ENCODE results near the gene CDH4.
"Not testable (repeated sequence)": the region's sequence is repeated elsewhere in the genome, so short reads cannot be mapped to it uniquely, and the experiment has no call there.

CDH4 gene

GRCh38 chr20:61424011-61424627 is 172.1 kb downstream of the CDH4 start:
- no peak for DNase-seq

DNA sequence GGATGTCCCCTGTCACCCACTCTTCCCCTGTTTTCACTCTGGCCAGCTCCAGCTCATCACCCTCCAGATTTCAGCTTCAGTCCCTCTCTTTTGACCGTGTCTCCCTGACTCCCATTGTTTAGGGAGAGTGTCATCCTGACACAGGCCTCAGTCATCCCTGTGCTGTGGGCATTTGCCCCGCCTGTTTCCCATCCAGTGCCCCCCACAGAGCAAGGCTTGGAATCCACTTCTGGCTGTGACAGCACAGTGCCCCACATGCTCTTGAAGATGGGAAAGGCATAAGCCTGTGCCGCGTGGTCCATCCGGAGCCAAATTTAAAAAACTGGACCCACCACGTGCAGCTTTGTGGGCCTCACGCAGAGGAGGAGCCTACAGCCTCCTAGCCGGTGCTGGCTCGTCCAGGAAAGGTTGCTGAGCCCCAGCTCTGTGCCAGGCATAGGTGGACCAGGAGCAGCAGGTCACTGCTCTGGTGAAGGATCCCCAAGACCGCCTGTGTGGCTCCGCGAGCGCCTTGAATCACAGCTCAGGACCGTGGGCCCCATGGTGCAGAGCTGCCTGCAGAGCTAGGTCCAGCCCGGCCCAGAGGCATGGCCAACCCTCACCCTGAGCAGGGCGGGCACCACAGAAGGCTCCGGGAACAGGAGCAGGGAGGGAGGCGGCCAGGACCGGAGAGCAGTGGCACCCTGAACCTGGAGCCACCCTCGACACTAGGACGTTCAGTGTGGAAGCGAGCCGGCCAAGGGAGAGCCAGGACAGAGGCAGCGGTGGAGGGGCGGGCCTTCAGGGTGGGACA is 172.8 kb downstream of the CDH4 start:
- DNase-seq, result no peak

- DNase-seq, result not testable (repeated sequence)
Observed at GRCh38 chr20:61425541-61425991, 173.5 kb downstream of the CDH4 start.

- no peak for DNase-seq
Observed at GRCh38 chr20:61426352-61426751, 174.3 kb downstream of the CDH4 start.

DNA sequence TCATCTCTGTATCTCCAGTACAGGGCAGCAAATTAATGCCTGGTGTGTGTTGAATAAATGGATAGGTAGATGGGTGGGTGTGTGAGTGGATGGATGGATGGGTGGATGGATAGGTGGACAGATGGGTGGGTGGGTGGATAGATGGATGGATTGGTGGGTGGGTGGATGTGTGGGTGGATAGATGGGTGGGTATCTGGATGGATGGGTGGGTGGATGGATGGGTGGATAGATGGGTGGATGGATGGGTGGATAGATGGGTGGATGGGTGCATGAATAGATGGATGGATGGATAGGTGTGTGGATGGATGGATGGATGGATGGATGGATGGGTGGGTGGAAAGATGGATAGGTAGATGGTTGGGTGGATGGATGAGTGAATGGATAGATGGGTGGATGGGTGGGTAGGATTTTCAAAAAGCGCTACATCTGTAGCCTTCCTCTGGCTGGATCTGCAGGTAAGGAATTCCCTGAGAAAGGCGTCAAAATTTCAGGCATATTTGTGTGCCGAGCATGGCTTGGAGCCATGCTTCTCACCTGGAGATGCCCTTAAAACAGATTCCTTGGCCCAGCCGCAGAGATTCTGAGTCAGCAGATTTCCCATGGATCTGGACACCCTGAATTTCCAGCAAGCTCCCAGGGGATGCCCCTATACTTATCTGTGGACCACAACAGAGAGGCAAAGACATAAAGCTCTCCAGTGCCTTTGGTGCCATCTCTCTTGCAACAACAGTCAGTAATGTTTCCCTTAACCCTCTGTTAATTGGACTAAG is 177.6 kb downstream of the CDH4 start:
- DNase-seq, result no peak

GRCh38 chr20:61430228-61430624 is 178.2 kb downstream of the CDH4 start:
- DNase-seq, result no peak

DNA sequence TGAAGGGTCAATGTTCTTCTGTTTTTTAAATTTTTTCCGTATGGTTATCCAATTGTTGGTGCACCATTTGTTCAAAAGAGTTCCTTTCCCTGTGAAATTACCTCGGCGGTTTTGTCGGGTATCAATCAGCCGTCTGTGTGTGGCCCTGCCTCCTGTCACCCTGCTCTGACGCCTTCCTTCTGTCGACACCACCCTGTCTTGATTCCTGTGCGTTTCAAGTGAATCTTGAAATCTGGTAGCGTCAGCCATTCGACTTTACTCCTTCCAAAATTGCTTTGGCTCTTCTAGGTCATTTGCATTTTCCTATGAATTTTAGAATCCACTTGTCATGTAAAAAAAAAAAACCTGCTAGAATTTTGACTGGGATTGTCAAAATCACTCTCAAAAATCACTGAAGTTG is 181.1 kb downstream of the CDH4 start:
- DNase-seq, result no peak

DNA sequence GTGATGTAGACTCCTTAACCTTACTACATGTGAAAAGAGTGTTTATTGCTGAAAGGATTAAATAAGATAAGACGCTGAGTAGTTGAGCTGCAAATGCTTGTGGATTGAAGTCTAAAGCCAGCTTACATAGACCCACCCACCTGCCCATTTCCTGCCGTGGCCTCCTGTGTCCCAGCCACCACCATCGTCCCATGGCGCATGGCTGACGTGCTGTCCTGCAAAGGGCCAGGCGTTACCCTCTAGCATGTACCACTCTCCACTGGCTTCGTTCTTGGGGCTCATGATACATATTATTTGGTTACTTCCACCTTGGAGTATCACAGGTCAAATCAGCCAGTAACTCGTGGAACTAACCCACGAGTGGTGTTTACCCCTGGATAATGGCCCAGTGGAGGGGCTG is 181.8 kb downstream of the CDH4 start:
- no peak for DNase-seq

GRCh38 chr20:61434341-61434781 is 182.3 kb downstream of the CDH4 start:
- no peak for DNase-seq

GRCh38 chr20:61435184-61435822 is 183.2 kb downstream of the CDH4 start:
- no peak for DNase-seq

DNA sequence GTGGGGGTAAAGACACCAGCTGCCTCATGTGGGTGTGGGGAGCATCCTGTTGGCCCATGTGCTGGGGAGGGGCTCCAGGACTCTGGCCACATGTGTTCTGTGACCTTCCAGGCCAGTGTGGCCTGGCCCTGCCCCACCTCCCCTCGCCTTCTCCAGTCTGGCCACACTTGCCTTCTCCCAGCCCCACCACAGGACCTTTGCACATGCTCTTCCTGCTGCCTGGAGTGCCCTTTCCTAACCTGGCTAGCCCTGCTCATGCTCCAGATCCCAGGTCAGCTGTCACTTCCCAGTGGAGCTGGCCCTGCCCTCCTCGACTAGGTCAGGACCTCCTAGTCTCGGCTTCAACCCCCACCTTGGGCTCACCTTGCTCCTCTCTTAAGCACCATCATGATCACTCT is 183.8 kb downstream of the CDH4 start:
- no peak for DNase-seq

DNA sequence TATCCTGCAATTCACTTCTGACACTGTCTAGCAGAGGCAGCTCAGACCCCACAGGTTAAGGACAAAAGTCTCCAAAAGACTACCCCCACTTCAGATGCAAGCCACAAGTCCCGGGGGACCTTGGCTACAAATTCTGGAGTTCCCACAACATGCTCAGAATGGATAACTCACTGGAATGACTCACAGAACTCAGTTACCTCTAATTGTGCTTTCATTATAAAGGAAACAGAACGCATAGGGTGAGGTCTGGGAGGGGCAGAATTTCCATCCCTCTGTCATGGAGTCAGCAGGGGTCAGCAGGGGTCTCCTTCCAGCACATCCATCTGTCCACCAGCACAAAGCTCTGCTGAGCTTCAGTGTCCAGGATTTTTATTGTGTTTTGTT is 184.2 kb downstream of the CDH4 start:
- no peak for DNase-seq

- DNase-seq, result no peak
Observed at GRCh38 chr20:61436667-61437279, 184.7 kb downstream of the CDH4 start.

DNA sequence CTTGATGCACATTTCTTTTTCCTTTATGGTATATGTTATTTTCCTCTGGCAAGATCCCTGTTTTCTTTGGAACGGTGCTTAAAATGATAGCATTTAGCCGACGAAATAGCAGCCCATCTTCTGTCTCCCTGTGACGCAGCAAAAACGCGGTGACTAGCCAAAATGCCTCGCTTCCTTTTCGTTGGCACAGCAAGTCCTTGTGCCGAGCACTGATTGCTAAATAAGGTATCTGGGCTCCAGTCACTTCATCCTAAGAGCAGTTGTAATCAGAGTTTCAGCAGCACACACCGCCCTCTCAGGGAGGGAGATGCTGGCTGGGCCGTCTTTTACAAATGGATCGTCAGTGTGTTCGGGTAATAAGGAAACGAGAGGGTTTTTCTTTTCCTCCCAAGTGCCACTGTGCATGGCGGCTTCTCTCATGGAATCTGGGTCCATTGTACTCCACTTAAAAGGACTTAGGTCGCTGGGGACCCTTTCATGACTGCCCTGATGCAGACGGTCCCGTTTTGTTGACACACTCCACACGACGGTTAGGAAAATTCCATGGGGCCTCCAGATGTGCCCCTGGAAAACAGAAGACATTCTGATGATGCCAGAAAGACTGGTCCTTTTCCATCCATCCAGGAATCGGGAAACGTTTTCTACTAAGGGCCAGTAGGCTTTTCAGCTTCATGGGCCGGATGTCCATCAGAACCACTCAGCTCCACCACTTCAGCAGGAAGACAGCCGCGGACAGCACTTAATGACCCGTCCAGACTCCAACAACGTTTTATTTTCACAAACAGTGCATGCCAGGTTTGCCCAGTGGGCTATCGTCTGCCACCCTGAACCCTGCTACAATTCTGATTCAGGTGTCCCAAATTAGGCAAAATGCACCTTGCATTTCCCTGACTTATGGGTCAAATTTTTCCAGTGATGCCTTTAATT is 185.5 kb downstream of the CDH4 start:
- no peak for DNase-seq

- DNase-seq, result no peak
Observed at GRCh38 chr20:61438285-61438684, 186.2 kb downstream of the CDH4 start.

DNA sequence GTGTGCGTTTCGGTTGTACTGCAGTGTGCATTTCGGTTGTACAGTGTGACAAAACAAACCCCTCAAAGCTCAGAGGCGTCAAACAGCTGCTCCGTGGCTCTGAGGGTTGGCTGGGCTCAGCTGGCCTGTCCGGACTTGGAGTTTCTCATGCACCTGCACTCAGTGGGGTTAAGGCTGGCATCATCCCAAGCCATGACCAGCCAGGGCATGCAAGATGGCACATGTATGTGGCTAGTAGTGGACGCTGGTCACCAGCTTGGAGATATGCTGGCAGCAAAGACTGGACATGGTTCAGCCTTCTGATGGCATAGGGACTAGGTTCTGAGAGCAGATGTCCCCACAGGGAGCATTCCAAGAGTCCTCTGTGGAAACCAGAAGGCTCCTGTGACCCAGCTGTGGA is 187.2 kb downstream of the CDH4 start:
- no peak for DNase-seq

- no peak for DNase-seq
Observed at GRCh38 chr20:61440548-61441055, 188.5 kb downstream of the CDH4 start.

DNA sequence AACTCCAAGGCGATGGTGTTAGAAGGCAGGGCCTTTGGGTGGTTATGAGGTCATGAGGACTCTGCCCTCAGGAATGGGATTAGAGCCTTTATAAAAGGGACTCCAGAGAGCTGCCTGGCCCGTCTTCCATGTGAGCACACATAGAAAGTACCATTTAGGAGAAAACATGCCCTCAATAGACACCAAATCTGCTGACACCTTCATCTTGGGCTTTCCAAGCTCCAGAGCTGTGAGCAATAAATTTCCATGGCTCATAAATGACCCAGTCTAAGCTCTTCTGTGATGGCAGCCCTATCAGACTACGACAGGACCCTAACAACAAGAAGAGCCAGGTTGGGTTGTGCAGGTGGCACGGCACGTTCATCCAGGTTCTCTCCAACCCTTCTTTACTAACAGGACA is 189.5 kb downstream of the CDH4 start:
- no peak for DNase-seq

- no peak for DNase-seq
Observed at GRCh38 chr20:61442075-61442670, 190.1 kb downstream of the CDH4 start.

DNA sequence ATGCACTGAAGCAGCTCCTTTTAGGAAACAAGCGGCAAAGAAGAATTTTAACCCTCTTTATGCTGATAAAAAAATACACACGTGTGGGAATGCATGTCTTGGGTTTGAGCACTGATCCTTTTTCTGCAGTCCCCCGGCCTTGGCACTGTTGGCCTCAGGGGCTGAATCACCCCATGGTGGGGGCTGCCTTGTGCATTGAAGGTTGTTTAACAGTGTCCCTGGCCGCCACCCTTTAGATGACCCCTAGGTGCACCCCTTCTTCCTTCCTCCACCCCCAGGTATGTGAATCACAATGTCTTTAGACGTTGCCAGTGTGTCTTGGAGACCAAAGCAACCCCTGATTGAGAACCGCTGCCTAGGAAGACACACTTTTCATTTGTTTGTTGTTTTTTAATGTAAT is 190.7 kb downstream of the CDH4 start:
- DNase-seq, result no peak
